Measurements from ENCODE around the gene PPP1R2.

GRCh38 chr3:195548987-195549386 is 5.9 kb upstream of the PPP1R2 start:
- no peak for TF ChIP-seq CTCF (IDR thresholded peaks at IDR 0.05 in 8 of 11, conservative IDR thresholded peaks at IDR 0.05 in 3 of 11)
- TF ChIP-seq POLR2A (IDR thresholded peaks at IDR 0.05) = no peak
- TF ChIP-seq POLR2AphosphoS5 (IDR thresholded peaks at IDR 0.05) = no peak

Data from spleen (tissue), 7 donors.